RWPE1 (cell line): ENCODE measurements around the gene CALHM5.

ENCODE experiments used
- CTCF ChIA-PET: fragments of 350-600 bp; sonication (Branson Sonifier 250); formaldehyde crosslinking; extraction: SDS; loops from one replicate; lab custom pipeline; 2021; lab: Yijun Ruan, JAX
- POLR2A ChIA-PET: fragments of 400-600 bp; formaldehyde crosslinking; extraction: SDS; loops from one replicate; lab custom pipeline; 2020; ENCODE audit warnings: antibody characterized with exemption; ENCODE audit not compliant: low non-redundant PET; lab: Yijun Ruan, JAX
- DNase-seq: peaks from one replicate; pipeline ENCODE4 v3.0.0; 2012; ENCODE audit warnings: low spot score
- H3K27ac ChIP-seq: fragments of 450-650 bp; 2 replicates; pipeline ENCODE4 v1.5.1; 2017
- TF ChIP-seq, protein P1 (sequence below): fragments of 450-650 bp; conservative IDR thresholded peaks from 2 replicates; pipeline ENCODE4 v1.5.1; 2017; ENCODE audit warnings: low read depth, mild to moderate bottlenecking

CALHM5 gene

DNA sequence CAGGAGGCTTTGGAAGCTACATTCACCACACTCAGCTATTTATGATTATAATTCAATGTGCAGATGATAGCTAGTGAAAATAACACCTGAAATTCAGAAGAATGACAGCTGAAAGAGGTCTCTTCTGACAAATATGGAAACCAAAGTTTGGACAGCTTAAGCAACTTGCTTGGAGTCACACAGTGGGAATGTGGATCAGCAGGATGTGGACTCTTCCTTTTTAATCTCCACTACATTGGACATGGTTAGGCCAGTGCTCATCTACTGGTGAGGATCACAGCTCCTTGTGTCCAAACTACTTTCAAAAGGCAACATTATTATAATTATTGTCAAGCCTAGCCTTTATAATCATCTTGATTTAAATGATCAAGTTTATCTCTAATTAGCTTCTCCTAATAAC lies 23.7 kb downstream of the CALHM5 start:
- CTCF ChIA-PET: interaction anchor here (0.6 to 4.0 kb wide), 6 partner anchors 13 to 267 kb away, joined by 3 to 14 read pairs (median 4); no protein-coding TSS in a partner anchor
- no peak for DNase-seq
- POLR2A ChIA-PET: no interaction called here
- TF ChIP-seq, protein P1, sequence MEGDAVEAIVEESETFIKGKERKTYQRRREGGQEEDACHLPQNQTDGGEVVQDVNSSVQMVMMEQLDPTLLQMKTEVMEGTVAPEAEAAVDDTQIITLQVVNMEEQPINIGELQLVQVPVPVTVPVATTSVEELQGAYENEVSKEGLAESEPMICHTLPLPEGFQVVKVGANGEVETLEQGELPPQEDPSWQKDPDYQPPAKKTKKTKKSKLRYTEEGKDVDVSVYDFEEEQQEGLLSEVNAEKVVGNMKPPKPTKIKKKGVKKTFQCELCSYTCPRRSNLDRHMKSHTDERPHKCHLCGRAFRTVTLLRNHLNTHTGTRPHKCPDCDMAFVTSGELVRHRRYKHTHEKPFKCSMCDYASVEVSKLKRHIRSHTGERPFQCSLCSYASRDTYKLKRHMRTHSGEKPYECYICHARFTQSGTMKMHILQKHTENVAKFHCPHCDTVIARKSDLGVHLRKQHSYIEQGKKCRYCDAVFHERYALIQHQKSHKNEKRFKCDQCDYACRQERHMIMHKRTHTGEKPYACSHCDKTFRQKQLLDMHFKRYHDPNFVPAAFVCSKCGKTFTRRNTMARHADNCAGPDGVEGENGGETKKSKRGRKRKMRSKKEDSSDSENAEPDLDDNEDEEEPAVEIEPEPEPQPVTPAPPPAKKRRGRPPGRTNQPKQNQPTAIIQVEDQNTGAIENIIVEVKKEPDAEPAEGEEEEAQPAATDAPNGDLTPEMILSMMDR: no peak
- H3K27ac ChIP-seq: no peak overlapping the region

DNA sequence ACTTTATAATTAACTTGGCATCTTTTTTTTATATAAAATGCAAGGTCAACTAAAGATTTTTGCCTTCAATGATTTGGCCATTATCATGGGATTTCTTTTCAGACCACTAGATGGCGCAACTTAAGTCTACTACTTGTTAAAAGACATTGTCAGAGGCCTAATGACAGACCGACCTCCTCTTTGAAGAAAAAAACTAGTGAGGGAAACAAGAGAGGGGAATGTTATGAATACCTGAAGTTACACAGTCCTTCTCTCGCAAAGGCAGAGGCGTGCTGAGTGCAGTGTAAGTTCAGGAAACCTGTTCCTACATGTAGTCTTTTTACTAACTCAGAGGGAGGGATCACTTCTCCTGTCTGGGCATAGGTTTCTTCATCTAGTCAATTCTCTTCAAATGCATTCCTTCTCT lies 24.8 kb downstream of the CALHM5 start:
- ChIA-PET CTCF (no interaction called here), POLR2A (no interaction called here)
- TF ChIP-seq, protein P1: peak; percentile 78
- peak; percentile 40 for DNase-seq
- H3K27ac ChIP-seq: no peak overlapping the region

DNA sequence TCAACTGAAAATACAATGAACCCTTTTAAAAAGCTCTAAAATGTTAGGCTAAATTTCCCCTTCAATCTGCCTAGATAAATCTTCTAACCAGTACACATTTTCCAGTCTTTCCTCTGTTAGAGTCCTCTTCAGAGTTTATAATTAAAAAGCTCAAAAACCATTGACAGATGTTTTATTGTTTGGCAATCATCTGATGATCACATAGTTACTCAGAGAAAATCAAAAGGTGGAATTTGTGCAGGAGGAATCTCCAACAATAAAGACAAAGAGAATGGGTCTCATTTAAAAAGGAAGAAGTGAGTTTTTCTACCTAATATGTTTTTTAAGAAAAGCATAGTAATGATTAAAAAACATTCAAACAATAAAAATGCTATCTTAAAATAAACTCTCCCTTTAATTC lies 31.0 kb downstream of the CALHM5 start:
- POLR2A ChIA-PET: no interaction called here
- no peak overlapping the region for H3K27ac ChIP-seq
- peak; percentile 18 for DNase-seq
- TF ChIP-seq, protein P1: no peak
- CTCF ChIA-PET: interaction anchor here (0.7 to 1.0 kb wide), 2 partner anchors 9 to 274 kb away, joined by 3 read pairs; no protein-coding TSS in a partner anchor

DNA sequence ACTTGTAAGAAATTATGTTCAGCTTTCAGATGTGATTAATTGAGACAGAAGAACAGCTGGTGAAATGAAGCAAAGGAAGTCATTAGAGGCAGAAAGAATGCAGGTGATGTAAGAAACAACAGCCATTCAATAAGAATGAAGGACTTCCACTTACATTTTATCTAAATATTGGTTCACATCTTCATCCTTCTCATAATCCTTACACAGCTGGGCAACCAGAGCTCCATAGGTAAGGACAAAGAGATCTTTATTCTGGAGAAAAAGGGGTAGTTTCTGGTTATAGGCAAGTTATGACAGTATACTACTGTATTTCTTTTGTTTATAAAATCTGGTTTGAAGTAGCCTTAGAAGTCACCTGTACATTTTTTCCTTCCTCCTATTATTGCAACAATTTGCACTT lies 31.7 kb downstream of the CALHM5 start:
- no peak for DNase-seq
- POLR2A ChIA-PET: no interaction called here
- no peak overlapping the region for H3K27ac ChIP-seq
- CTCF ChIA-PET: interaction anchor here (0.6 kb wide), 1 partner anchor 88 kb away, joined by 3 read pairs; no protein-coding TSS in a partner anchor
- TF ChIP-seq, protein P1: no peak

DNA sequence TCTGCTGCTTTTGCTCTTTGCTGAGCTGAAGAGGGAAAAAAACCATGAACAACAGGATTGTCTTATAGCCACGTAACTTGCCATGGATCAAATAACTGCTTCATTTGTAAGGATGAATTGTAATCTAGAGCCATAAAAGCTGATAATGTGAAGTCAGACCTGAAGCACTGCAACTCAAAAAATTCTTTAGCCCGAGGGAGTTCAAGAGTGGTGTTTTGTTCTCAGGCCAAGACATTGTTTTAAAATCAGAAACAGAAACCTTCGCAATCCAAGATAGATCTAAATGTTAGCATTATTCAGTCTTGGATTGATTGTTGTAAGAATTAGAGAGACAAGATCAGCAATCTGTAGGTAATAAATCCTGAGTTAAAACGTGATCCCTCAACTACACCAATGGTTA lies 34.2 kb downstream of the CALHM5 start, which contains the start of gene TRAPPC3L:
Gene TRAPPC3L, minus strand, starts transcription at position 34 of the 400 bp plus-strand sequence. CDS start 170 bp downstream, outside the sequence.
- H3K27ac ChIP-seq: no peak within 1 kb of the TSS
- TF ChIP-seq, protein P1: no peak
- DNase-seq: no peak
- ChIA-PET CTCF (no interaction called here), POLR2A (no interaction called here)

DNA sequence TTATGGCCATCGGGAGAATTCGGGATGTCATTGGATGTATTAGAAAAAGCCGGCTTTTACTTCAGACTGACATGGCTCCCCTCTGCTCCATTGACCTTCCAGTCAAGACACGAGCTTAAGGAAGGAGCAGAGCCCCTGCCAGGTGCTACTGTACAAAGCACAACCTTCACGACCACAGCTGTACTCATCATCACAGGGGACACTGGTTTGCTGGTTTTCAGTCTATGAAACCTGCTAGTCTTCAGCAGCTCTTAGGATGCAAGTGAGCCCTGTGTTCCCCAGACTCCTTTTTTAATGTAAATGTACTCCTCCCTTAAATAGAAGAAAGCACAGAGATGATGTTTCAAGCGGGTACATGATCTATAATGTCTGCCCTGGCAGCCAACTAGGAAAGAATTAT lies 35.9 kb downstream of the CALHM5 start:
- TF ChIP-seq, protein P1: no peak
- no peak for DNase-seq
- no peak overlapping the region for H3K27ac ChIP-seq
- ChIA-PET POLR2A (no interaction called here), CTCF (interaction anchor here (0.6 kb wide), 1 partner anchor 12 kb away, joined by 3 read pairs; no protein-coding TSS in a partner anchor)
